Hepatic stellate cell (primary cell): ENCODE data around the gene SLC16A2.

ENCODE experiments used
- DNase-seq: peaks from one replicate; pipeline ENCODE4 v3.0.0; 2011; ENCODE audit warnings: low spot score

SLC16A2 gene

DNA sequence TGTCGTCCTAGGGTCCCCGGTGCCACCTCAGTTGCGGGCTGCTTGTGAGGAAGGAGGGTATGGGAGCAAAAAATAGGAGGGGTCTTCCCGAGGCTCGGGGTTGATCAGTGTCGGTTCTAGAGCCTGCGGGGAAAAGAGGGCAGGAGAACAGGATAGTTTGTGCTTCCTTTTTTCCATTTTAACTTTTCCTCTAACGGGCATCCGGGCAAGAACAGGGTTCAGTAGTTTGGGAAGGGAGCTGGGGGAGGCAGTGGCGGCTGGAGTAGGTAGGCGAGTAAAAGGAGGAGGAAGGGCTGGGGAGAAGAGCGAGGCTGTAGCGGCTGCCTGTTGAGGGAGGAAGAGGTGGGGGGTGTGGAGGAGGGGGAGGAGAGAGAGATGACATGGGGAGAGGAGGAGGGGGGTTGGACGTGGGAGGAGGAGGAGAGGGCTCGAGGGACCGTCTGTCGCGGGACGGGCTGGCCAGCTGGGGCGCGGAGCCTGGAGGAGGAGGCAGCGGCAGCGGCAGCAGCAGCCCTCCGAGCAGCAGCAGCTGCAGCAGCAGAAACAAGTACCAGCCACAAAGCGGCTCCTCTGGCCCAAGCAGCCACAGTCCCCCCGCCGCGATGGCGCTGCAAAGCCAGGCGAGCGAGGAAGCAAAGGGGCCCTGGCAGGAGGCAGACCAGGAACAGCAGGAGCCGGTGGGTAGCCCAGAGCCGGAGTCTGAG, at the start of gene SLC16A2:
TSS of gene SLC16A2 (plus strand) at position 458 of the 704 bp plus-strand sequence. CDS start at position 603, 145 bp downstream.
- peak; percentile 76 for DNase-seq

DNA sequence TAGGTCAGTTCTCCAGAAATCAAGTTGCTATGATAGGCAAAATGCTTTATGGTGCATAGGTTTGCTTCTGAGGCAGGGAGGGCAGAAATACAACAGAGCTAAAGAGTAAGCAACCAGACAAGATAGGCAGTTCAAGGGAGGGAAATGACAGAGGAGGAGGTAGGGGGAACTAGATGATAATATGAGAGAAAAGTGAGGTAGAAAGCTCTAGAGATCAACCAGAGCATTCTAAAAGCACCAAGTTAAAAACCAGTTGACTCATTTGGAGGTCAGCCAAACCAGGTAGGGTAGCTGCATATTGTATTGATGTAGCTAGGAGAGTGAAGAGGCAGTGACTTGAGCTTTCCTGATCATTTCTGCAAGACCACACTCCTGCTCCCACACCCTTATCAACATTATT, 49.0 kb upstream of the SLC16A2 start:
- no peak for DNase-seq

DNA sequence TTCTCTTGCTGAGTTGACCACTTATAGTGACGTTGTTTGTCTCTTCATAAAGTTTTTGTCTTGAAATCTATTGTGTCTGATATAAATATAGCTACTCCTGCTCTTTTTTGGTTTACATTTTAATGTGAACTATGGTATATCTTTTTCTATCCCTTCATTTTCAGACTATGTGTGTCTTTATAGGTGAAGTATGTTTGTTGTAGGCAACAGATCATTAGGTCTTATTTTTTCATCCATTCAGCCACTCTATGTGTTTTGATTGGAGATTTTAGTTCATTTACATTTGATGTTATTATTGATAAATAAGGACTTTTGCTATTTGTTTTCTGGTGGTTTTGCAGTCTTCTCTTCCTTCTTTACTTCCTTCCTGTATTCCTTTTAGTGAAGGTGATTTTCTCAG, 44.0 kb upstream of the SLC16A2 start:
- no peak for DNase-seq

DNA sequence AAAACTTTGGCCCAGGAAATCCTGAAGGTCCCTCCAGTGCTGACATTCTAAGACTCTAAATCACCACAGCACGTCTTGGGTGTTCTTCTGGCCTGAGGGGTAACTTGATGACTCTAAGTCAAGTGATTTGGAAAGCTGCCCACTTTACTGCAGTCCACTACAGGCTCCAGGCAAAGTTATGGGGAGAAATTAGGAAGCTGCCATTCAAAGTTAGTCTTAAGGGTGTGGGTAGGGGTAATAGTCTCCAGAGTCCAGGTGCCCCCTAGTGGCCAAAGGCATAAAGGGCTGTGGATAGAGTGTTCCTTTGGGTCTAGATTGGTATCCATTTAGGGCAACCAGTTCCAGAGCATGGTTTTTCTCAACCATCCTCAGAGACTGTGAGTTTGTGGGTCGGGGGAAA, 38.7 kb upstream of the SLC16A2 start:
- peak; percentile 39 for DNase-seq

DNA sequence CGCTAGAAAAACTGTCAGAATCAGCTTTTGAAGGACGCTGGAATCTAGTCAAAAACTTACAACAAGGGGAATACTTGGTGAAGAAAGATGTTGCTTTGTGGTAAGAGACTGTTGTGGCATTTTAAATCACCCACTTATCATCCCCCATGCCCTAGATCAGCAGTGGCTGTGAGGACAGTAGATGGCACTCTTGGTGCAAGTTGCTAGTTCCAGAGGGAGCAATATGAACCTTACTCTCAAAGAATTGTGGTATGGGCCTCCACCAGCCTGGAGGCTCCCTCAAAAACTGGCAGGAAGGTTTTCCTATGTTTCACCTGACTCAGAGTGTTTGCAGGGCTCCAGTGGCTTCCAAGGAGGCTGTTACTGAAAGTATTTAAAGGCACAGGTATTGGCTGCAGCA, 37.7 kb upstream of the SLC16A2 start:
- DNase-seq: peak; percentile 21

DNA sequence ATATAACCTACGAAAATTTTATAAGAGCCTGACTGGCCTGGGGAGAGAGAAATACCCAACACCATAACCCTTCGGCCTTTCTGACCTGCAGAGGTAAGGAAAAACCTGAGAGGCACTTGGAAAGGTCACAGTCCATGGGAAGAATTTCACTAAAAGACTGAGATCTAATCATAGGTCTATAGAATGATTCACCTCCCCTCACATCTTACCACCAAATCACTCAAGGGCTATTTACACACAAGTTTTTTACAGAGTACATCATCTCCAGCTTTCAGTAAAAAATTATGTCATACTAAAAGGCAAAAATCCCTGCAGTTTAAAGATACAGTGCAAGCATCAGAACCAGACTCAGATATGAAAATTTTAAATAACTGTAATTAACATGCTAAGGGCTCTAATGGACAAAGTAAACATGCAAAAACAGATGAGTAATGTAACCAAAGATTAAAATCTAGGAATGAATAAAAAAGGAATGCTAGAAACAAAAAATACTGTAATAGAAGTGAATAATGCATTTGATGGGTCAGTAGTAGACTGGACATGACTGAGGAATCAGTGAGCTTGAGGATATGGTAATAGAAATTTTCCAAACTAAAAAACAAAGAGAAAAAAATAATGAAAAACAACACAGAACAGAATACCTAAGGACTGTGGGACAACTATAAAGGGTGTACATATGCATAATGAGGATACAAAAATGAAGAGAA, 32.1 kb upstream of the SLC16A2 start:
- DNase-seq: no peak

DNA sequence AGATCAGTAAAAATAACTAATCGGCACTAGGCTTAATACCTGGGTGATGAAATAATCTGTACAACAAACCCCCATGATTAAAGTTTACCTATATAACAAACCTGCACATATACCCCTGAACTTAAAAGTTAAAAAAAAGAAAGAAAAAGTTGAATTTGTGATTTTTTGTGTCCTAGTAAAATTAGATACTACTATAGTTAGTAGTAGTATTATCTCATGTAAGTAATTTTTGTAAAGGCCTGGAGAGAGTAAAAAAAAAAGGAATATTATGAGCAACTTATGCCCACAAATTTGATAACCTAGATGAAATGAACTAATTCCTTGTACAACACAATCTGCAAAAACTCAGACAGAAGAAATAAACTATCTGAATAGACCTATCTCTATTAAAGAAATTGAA, 25.7 kb upstream of the SLC16A2 start:
- DNase-seq: no peak

DNA sequence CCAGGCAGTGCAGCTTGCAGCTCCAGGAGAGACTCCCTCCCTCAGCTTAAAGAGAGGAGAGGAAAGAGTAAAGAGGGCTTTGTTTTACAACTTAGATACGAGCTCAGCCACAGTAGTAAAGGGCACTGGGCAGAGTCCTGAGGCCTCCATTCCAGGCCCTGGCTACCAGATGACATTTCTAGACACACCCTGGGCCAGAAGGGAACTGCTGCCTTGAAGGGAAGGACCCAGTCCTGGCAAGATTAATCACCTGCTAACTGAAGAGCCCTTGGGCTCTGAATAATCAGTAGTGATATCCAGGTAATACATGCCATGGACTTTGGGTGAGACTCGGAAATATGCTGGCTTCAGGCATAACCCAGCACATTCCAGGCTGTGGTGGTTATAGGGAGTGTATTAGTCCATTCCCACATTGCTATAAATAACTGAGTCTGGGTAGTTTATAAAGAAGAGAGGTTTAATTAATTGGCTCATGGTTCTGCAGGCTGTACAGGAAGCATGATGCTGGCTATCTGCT, 15.3 kb upstream of the SLC16A2 start:
- DNase-seq: no peak

DNA sequence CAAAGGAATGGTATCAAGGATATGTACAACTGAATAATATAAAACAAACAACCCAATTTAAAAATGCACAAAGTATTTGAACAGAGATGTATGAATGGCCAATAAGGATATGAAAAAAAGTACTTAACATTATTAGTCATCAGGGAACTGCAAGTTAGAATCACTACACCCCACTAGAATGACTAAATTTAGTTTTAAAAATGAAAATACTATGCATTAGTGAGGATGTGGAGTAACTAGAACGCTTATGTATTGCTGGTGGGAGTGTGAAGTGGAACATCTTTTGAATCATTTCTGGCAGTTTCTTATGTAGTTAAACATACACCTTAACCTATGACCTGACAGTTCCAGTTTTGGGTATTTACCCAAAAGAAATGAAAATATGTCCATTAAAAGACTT, 13.0 kb upstream of the SLC16A2 start:
- DNase-seq: no peak

DNA sequence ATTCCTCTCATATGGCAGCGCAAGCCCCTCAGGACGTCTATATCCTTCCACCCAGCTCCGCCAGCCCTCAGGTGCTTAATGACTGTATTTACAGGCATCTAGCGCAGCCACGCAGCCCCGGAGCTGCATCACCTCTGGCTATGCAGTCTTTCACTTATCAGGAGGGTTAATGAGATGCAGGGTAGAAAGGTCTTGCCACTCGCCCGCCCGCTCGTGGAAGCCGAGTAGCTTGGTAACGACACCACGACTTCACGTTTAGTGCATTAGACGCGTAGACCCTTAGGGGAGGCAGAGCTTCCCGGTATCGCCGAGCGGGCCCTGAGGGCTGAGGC, 1.5 kb upstream of the SLC16A2 start:
- peak; percentile 12 for DNase-seq

DNA sequence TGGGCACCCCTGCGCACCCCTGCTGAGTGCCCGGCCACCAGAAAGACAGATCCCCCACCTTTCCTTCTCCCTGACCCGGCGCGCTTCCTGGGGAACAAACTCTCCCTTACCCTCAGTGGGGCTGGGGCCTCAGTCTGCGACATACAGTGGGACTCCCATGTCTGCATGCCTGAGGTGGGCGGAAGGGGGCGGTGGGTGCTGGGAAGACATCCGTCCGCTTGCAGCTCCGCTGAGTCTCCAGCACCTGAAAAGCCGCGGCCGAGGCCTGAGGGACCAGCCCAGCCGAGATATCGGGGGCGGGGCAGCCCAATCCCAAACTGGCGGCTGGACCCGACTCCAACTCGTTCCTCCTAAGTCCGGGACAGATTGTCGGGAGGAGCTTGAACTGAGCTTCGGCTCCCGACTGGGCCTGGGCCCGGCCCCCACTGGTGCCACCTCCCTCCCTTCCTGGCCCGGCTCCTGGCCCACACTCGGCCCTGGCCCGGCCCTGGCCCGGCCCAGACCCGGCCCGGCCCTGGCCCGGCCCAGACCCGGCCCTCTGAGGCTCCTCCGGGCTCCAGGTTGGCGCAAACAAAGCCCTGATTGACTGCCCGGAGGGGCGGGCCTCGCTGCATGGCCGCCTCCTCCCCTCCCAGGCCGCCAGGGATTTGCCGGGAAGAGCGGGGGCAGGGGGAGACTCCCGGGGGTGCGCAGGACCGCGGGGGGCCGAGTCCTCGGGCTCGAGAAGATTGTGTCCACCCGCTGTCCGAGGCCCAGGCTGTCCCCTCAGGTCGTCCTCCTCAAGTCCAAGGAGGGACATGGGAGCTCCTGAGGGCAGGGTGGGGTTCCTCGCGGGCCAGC, 877 bp upstream of the SLC16A2 start:
- DNase-seq: peak; percentile 65

DNA sequence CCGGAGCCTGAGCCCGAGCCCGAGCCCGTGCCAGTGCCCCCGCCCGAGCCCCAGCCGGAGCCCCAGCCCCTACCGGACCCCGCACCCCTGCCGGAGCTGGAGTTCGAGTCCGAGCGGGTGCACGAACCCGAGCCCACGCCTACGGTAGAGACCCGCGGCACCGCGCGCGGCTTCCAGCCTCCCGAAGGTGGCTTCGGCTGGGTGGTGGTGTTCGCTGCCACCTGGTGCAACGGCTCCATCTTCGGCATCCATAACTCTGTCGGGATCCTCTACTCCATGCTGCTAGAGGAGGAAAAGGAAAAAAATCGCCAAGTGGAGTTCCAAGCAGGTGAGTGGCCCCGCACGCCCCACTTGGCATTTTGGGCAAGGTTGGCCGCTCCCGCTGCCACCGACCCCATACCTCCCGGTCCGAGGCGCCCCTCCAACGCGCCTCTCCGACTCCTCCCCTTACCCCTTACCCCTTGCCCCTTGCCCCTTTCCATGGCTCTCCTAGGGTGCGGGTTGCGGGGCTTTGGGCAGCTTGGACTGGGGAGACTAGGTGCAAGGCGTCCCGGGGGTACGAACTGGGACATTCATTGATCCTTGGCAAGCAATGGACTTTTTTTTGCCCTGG, 553 bp downstream of the SLC16A2 start:
- peak; percentile 19 for DNase-seq

DNA sequence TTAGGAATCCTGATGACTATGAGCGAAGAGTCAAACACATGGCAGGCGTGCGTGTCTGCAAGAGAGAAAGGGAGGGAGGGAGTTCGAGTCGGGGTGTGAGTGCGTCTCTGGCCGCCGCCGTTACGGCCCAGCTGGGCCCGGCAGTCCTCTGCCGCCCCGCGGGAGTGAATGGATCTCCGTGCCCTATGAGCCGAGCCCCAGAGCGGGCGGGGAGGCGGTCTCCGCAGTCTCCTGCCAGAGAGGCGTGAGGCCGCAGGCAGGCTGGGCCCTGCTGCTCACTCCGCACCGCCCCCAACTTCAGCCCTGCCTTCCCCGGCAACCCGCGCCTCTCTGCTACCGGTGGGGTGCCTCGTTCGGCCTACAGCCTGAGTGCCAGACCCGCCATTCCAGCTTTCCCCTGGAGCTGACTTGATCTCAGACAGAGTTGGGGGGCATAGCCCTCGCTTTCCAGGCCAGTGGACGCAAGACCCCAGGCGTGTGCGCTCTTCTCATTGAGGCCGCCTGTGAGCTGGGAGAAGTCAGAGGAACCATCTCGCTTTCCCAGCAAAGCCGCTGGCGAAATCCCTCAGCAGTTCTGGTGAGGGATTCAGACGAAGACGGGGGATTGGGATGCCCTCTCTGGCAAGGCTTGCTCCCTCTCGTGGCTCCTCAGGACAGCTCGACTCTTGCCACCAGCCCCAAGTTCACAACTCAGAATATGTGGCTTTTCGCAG, 1.4 kb downstream of the SLC16A2 start:
- peak; percentile 71 for DNase-seq

DNA sequence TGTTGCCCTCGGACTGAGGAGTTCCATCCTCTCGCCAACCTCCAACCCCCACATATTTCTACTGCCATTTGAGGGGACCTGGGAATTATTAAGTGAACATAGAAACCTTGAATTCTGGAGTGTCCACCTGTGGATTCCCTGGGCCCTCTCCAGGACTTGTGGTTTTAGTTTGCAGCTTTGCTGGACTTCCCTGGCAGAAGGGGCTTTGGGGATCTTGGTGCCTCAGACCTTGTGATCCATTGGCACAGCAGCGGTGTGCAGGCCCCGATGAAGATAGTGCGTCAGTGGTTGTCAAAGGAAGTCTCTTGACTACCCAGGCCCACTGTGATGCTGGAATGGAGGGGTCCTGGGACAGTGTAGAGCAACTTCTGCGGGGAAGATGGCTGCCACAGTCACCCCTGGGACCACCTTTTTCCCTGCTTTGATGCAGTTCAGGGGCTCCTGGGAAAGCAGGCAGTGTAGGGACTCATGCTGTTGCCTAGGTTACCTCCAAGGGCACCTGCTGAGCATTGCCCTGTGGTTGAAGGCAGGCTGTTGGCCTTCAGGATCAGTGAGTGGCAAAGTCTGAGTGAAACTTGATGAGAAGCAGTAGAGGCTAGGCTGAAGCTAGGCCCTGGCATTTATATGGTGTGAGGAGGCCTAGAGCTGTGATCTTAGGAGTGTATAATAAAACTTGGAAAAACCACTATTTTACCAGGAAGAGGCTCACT, 2.2 kb downstream of the SLC16A2 start:
- no peak for DNase-seq

DNA sequence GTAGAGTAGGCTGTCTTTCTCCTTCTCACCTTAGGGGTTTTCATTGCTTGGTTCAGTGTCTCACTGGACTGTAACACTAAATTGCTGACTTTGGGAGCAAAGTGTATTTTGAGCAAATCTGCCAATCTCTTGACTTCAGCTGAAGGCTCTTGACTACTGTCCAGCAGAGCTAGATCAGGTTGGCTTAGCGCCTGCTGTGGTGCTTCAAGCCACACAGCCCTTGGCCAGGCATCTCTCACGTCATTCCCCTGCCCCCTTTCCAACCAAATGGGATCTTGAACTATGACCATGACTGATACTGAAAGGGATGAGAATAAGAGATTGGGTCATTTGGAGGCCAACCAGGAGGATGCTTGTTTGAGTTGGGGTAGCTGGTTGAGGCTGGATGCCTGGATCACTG, 4.8 kb downstream of the SLC16A2 start:
- DNase-seq: no peak

DNA sequence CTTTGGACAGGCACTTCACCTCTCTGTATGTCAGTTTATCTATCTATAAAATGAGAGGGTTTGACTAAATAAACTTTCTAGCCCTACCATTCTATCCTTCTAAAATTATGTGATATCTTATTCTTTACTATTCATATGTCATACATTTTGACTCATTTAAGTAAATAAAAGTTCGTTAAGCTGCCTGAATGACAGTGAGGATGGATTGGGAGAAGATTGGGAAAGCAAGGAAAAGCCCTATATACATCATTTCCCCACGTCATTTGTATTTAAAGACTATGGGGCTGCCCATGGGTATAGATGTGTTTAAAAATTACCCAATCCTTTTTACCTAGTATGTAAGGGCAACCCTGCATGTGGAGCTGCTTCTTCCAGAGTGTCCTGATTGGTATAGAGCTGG, 5.3 kb downstream of the SLC16A2 start:
- DNase-seq: no peak

DNA sequence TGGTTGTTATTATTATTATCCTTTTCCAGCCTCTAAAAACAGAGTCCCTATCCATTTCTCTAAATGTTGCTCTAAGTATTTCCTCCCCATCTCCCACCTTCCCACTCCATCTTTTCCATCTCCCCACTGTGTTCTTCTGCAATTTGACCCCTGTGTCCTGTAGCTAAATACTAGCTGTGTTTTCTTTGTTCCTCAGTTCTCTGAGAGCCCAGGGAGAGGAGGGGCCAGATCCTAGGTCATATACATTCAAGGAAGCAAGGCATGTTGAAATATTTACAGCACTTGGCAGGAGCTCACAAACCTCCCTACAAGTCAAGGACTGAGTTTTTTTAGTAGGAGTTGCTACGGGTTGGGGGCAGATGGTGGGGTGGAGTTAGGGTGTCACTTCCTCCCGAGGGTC, 10.5 kb downstream of the SLC16A2 start:
- DNase-seq: no peak

DNA sequence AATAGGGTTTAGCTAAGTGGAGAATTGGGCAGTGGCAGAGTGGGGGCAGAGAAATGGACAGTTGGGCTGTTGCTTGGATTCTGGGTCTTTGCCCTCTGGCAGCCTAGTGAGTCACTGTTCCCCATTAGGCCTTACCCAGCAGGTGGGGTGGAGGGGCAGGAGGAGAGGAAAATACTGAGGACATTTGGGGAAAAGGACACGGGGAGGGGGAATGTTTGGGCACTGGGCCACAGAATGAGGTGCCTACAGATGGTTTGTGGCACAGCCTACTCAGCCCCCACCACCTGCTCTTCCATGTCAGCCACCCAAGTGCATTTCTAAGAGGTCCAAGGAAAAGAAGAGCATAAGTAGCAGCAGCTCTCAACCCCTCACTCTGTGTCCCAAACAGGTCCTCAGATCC, 13.0 kb downstream of the SLC16A2 start:
- DNase-seq: no peak

DNA sequence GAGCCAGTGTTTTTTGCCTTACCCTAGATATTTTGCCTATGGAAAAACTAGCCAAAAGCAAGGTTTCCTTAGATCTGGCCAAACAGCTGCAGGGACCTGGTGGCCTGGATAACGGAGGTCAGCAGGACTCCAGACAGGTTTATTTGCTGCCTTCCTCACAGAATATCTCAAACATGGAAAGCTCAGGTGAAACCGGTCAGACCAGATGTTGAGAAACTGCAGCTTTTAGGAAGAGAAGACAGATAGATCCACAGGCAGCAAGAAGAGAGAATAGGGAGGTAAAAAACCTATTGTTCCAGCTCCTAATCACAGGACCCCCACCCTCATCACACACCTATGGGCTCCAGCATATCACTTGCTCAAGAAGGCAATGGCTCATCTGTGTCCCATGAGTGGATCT, 16.2 kb downstream of the SLC16A2 start:
- no peak for DNase-seq

DNA sequence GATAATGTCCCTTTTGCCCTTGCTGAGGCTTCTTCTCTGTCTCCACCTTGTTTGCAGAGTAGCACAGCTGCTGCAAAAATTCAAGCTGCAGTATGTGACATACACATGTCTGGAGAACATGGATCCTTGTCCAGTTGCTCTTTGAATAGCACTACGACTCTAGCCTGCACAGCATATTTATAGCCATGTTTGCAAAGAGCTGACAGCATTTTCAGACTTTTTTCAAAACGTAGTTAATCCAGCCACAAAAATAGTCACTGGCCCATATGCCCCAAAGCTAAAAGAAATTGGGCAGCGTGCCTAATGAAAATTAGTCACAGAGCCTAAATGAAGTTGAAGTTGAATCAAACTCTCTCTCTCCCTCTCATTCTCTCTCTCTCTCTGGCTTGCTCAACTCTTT, 17.5 kb downstream of the SLC16A2 start:
- DNase-seq: no peak

DNA sequence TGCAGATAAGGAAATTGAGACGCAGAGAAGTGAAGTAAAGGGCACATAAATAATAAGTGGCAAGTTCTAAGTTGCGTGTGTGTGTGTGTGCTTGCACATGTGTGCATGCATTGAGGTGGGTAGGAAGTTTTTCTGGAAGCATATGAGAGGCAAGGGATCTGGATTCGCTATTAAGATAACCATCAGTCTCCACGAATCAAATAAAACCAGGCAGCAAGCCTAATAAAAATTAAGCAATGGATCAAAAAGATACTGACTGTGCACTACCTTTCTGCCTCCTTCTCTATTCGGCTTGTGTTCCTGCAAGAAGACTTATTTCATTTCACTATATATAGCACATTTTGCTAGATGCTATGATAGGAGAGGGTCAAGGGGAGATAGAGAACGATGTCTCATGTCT, 23.8 kb downstream of the SLC16A2 start:
- DNase-seq: no peak
